Measurements from ENCODE around the gene OGFRL1.

The OGFRL1 gene

GRCh38 chr6:71299541-71300470, 11.2 kb downstream of the OGFRL1 start:
- Histone ChIP-seq H2AFZ (ENCODE audit: low read depth, low read length, severe bottlenecking) (no peak overlapping the region), H3K27me3 (ENCODE audit: low read length) (no peaks in the 10 kb centered on the region), H3K27ac (ENCODE audit: low read depth, low read length) (no peak overlapping the region), H3K4me3 (ENCODE audit: insufficient read depth, low read length, poor library complexity, severe bottlenecking) (no peak overlapping the region), H4K20me1 (ENCODE audit: low read depth, low read length) (no peaks in the 10 kb centered on the region), H3K9me3 (ENCODE audit: insufficient read depth, low read length) (no peaks in the 10 kb centered on the region), H3K9me2 (replicated peaks; ENCODE audit: insufficient read depth, low read length) (no peaks in the 10 kb centered on the region), H3K4me2 (ENCODE audit: low read depth, low read length, poor library complexity, severe bottlenecking) (no peak overlapping the region), H3K79me2 (ENCODE audit: insufficient read depth, low read length) (no peaks in the 10 kb centered on the region), H3F3A (ENCODE audit: insufficient read depth) (no peaks in the 10 kb centered on the region), H3K9ac (ENCODE audit: low read length) (no peak overlapping the region), H3K36me3 (ENCODE audit: low read length) (peaks cover 4% of the 10 kb centered on the region; the same call in 1 of the 2 replicates)
- TF ChIP-seq CTCF (IDR thresholded peaks at IDR 0.05; ENCODE audit: insufficient read depth, low read length, poor library complexity, severe bottlenecking) (no peak), EZH2phosphoT487 (conservative IDR thresholded peaks at IDR 0.05; ENCODE audit: low read length) (no peak)

- Histone ChIP-seq H3K27ac (ENCODE audit: low read depth, low read length) (no peak overlapping the region), H3K9ac (ENCODE audit: low read length) (no peak overlapping the region), H3F3A (ENCODE audit: insufficient read depth) (no peaks in the 10 kb centered on the region), H3K9me3 (ENCODE audit: insufficient read depth, low read length) (no peaks in the 10 kb centered on the region), H4K20me1 (ENCODE audit: low read depth, low read length) (no peaks in the 10 kb centered on the region), H3K4me3 (ENCODE audit: insufficient read depth, low read length, poor library complexity, severe bottlenecking) (no peak overlapping the region), H3K27me3 (ENCODE audit: low read length) (no peaks in the 10 kb centered on the region), H3K4me2 (ENCODE audit: low read depth, low read length, poor library complexity, severe bottlenecking) (no peak overlapping the region), H3K9me2 (replicated peaks; ENCODE audit: insufficient read depth, low read length) (no peaks in the 10 kb centered on the region), H3K36me3 (ENCODE audit: low read length) (peaks cover 4% of the 10 kb centered on the region; the same call in 1 of the 2 replicates), H2AFZ (ENCODE audit: low read depth, low read length, severe bottlenecking) (no peak overlapping the region), H3K79me2 (ENCODE audit: insufficient read depth, low read length) (no peaks in the 10 kb centered on the region)
- TF ChIP-seq EZH2phosphoT487 (conservative IDR thresholded peaks at IDR 0.05; ENCODE audit: low read length) = no peak
- no peak for TF ChIP-seq CTCF (IDR thresholded peaks at IDR 0.05; ENCODE audit: insufficient read depth, low read length, poor library complexity, severe bottlenecking)
Measured at GRCh38 chr6:71300561-71301168, 12.1 kb downstream of the OGFRL1 start.

GRCh38 chr6:71301546-71301945, 12.9 kb downstream of the OGFRL1 start:
- Histone ChIP-seq H3K4me2 (ENCODE audit: low read depth, low read length, poor library complexity, severe bottlenecking) (no peak overlapping the region), H3K9me3 (ENCODE audit: insufficient read depth, low read length) (no peaks in the 10 kb centered on the region), H3K36me3 (ENCODE audit: low read length) (peaks cover 4% of the 10 kb centered on the region; the same call in 1 of the 2 replicates), H2AFZ (ENCODE audit: low read depth, low read length, severe bottlenecking) (no peak overlapping the region), H3K9ac (ENCODE audit: low read length) (no peak overlapping the region), H3F3A (ENCODE audit: insufficient read depth) (no peaks in the 10 kb centered on the region), H3K9me2 (replicated peaks; ENCODE audit: insufficient read depth, low read length) (no peaks in the 10 kb centered on the region), H4K20me1 (ENCODE audit: low read depth, low read length) (no peaks in the 10 kb centered on the region), H3K79me2 (ENCODE audit: insufficient read depth, low read length) (no peaks in the 10 kb centered on the region), H3K27me3 (ENCODE audit: low read length) (no peaks in the 10 kb centered on the region), H3K27ac (ENCODE audit: low read depth, low read length) (no peak overlapping the region), H3K4me3 (ENCODE audit: insufficient read depth, low read length, poor library complexity, severe bottlenecking) (no peak overlapping the region)
- TF ChIP-seq CTCF (IDR thresholded peaks at IDR 0.05; ENCODE audit: insufficient read depth, low read length, poor library complexity, severe bottlenecking) = no peak
- no peak for TF ChIP-seq EZH2phosphoT487 (conservative IDR thresholded peaks at IDR 0.05; ENCODE audit: low read length)

Data from SU-DHL-6 (cell line).